BE2C (cell line): Measurements from ENCODE around the gene PTTG2.

Source experiments
- DNase-seq: peaks from one replicate; pipeline ENCODE4 v3.0.0-alpha.2; 2020
- H3K27me3 ChIP-seq: fragments of 250-450 bp; sonication (Bioruptor Pico); 2 replicates; pipeline ENCODE4 v1.5.1; 2020; ENCODE audit warnings: mild to moderate bottlenecking
- H3K36me3 ChIP-seq: fragments of 250-450 bp; sonication (Bioruptor Pico); 2 replicates; pipeline ENCODE4 v1.5.1; 2020; ENCODE audit warnings: mild to moderate bottlenecking
- H3K4me1 ChIP-seq: fragments of 250-450 bp; sonication (Bioruptor Pico); 2 replicates; pipeline ENCODE4 v1.5.1; 2020
- H3K4me3 ChIP-seq: 2 replicates; pipeline ENCODE4 v1.5.1; 2011; ENCODE audit warnings: low read depth, low read length
- H3K9me3 ChIP-seq: fragments of 250-450 bp; sonication (Bioruptor Pico); 2 replicates; pipeline ENCODE4 v1.5.1; 2020
- TF ChIP-seq, protein P1 (sequence below): IDR thresholded peaks from 2 replicates; pipeline ENCODE4 v1.5.1; 2012; ENCODE audit warnings: mild to moderate bottlenecking, low read depth, low read length

PTTG2 gene

DNA sequence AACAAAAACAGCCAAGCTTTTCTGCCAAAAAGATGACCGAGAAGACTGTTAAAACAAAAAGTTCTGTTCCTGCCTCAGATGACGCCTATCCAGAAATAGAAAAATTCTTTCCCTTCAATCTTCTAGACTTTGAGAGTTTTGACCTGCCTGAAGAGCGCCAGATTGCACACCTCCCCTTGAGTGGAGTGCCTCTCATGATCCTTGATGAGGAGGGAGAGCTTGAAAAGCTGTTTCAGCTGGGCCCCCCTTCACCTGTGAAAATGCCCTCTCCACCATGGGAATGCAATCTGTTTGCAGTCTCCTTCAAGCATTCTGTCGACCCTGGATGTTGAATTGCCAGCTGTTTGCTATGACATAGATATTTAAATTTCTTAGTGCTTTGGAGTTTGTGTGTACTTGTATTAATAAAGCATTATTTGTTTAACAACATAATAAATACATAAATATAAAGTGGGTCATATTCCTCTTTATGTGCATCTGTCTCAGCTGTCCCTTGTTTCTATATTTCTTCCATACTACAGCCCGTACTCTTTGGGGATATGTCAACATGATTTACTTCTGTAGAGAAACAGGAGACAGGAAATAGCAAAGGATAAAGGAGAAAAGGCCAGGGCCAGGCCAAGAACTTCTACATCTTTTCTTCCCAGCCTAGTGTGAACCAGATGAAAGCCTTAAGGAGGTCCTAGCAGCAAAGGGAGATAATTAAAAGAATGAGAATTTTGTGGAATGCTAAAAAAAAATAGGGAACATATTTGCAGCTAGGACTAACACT, 667 bp downstream of the PTTG2 start:
- Histone ChIP-seq H3K36me3 (no peaks in the 10 kb centered on the region), H3K4me1 (no peaks in the 10 kb centered on the region), H3K27me3 (no peaks in the 10 kb centered on the region), H3K4me3 (no peak overlapping the region), H3K9me3 (no peaks in the 10 kb centered on the region)
- DNase-seq = no peak
- TF ChIP-seq, protein P1, sequence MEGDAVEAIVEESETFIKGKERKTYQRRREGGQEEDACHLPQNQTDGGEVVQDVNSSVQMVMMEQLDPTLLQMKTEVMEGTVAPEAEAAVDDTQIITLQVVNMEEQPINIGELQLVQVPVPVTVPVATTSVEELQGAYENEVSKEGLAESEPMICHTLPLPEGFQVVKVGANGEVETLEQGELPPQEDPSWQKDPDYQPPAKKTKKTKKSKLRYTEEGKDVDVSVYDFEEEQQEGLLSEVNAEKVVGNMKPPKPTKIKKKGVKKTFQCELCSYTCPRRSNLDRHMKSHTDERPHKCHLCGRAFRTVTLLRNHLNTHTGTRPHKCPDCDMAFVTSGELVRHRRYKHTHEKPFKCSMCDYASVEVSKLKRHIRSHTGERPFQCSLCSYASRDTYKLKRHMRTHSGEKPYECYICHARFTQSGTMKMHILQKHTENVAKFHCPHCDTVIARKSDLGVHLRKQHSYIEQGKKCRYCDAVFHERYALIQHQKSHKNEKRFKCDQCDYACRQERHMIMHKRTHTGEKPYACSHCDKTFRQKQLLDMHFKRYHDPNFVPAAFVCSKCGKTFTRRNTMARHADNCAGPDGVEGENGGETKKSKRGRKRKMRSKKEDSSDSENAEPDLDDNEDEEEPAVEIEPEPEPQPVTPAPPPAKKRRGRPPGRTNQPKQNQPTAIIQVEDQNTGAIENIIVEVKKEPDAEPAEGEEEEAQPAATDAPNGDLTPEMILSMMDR = no peak

DNA sequence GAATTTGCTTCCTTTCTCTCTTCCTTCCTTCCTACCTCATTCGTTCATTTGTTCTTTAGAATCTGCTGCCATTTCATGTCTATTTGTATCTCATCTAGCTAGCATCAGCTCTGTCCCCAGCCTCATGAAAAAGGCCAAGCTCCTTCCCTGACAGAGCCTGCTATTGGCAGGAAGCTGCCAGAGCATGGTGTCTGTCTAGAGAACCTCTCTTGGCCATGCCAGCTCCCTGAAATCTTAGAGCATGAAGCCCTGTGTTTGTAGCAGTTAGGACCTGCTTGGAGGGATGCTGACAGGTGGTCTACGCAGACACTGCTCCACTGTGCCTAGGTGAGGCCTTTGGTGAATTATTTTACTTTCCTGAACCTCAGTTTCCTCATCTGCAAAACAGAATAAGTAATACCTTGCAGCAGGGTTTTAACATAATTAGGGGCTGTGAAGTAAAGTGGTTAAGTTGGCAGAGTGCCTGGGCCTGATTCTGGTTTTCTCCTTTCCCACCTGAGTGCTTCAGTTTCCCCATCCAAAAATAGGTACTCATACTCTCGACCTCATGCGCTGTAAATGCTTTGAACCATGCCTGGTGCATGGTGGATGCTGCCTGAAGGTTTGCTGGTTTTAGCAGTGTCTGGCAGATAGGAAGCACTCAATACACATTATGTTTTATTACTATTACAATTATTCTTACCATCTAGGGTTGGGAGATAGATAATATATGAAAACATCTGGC, 4.7 kb downstream of the PTTG2 start:
- DNase-seq = no peak
- Histone ChIP-seq H3K36me3 (no peaks in the 10 kb centered on the region), H3K4me3 (no peak overlapping the region), H3K9me3 (no peaks in the 10 kb centered on the region), H3K27me3 (no peaks in the 10 kb centered on the region), H3K4me1 (no peaks in the 10 kb centered on the region)
- TF ChIP-seq, protein P1 = no peak

DNA sequence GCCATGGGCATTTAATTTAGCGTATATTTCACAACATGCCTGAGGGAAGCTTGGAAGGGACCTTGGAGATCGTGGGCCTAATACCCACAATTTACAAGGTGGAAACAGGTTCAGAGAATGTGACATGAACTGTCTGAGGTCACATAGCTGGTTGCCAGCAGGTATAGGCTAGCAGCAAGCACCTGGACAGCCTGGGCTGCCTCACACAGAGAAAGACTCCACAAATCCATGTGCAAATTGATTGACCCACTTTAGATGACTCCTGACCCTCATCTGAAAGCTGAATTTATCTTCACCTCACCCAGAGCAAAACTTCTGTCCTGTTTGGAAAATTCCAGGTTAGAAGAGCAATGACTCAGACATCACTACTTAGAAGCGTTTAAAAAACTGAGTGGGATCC, 5.8 kb downstream of the PTTG2 start:
- no peaks in the 10 kb centered on the region for H3K4me1 ChIP-seq
- TF ChIP-seq, protein P1 = no peak

DNA sequence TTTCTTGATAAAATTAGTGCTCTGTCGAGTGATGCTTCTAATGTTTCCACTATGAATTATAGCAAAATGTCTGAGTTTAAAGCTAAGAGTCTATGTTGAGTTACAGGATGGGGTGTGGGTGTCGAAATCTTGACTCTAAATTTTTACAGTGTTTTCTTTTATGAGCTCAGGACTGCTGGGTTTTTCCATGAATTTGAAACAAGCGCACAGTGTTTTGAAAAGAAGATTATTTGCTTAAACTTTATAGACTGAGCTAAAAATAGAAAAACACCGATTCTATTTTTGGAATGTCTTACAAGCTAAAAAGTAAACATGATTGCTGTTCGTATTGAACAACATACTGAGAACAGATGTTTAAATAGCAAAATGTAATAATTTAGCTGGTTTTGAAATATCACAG, 7.5 kb downstream of the PTTG2 start:
- DNase-seq = no peak
- Histone ChIP-seq H3K9me3 (no peaks in the 10 kb centered on the region), H3K4me1 (no peaks in the 10 kb centered on the region), H3K36me3 (no peaks in the 10 kb centered on the region), H3K27me3 (no peaks in the 10 kb centered on the region), H3K4me3 (no peak overlapping the region)
- TF ChIP-seq, protein P1 = no peak

More for the DNA sequence above, 5.8 kb downstream of the PTTG2 start:
- Histone ChIP-seq H3K36me3 (no peaks in the 10 kb centered on the region), H3K27me3 (no peaks in the 10 kb centered on the region), H3K4me3 (no peak overlapping the region), H3K9me3 (no peaks in the 10 kb centered on the region)
- no peak for DNase-seq

DNA sequence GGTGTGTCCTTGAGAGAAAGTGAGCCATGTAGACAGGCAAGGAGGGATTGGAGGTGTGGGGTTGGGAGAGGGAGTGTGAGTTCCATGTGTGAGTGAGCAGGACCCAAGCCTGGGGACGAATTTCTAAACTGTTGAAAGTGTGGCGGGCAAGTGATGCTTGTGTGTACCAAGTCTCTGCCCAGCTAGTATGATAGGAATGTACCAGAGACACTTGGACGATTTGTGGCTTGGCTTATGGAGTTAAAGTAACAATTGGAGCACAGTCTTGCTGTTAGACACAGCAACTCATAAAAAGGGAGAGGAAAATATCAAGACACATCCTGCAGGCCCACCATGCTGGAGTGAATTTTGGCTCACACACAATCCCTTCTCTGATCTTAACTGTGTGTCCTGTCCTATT, 8.5 kb downstream of the PTTG2 start:
- H3K4me1 ChIP-seq = no peaks in the 10 kb centered on the region
- no peak overlapping the region for H3K4me3 ChIP-seq
- no peak for DNase-seq
- H3K36me3 ChIP-seq = no peaks in the 10 kb centered on the region
- H3K27me3 ChIP-seq = no peaks in the 10 kb centered on the region
- TF ChIP-seq, protein P1 = no peak
- no peaks in the 10 kb centered on the region for H3K9me3 ChIP-seq

DNA sequence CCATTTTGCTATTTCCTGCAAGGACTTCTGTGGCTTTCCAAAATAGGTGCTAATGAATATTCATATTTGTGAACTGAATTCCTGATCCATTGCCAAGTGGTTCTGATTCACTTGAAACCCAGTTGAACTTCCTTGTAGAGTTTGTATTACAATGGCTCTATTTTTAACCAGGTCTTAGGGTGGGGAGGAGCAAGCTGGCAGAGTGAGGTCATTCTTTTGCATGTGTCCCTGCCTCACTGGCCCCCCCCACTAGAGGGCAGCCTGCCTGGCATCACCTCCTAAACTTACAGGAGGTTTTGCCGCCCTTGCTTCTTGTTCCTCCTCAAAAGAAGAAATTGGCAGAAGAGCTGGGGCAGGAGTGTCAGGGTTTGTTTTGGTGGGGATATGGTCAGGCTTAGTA, 10.5 kb downstream of the PTTG2 start:
- Histone ChIP-seq H3K4me1 (no peaks in the 10 kb centered on the region), H3K36me3 (no peaks in the 10 kb centered on the region), H3K4me3 (no peak overlapping the region), H3K27me3 (no peaks in the 10 kb centered on the region), H3K9me3 (no peaks in the 10 kb centered on the region)
- TF ChIP-seq, protein P1 = peak; percentile 75
- peak; percentile 68 for DNase-seq
